Gastrocnemius medialis (tissue), 4 donors: ENCODE measurements around the gene NOS1AP.
"Not testable (repeated sequence)": the region's sequence is repeated elsewhere in the genome, so short reads cannot be mapped to it uniquely, and the experiment has no call there.

ENCODE experiments used
- CTCF ChIP-seq, 5 experiments: fragments of 450-650 bp in 3 of 5; fragments of 200-600 bp in 2 of 5; sonication (generic) in 2 of 5; IDR thresholded peaks in 4 of 5; conservative IDR thresholded peaks in 1 of 5; 1 replicate in 4 of 5; 2 replicates in 1 of 5; pipeline ENCODE4 v1.5.1; 2016 to 2019; ENCODE audit warnings: antibody characterized with exemption in 5 of 5, mild to moderate bottlenecking in 3 of 5, moderate library complexity in 3 of 5
- POLR2A ChIP-seq, 2 donors: fragments of 450-650 bp; IDR thresholded peaks; one replicate each; pipeline ENCODE4 v1.6.1; 2017; ENCODE audit warnings: antibody characterized with exemption in 2 of 2, mild to moderate bottlenecking in 2 of 2, moderate library complexity in 2 of 2

GRCh38 chr1:162053949-162054348, 15.5 kb upstream of the NOS1AP start:
- TF ChIP-seq POLR2A (IDR thresholded peaks at IDR 0.05); CTCF (IDR thresholded peaks at IDR 0.05 in 4 of 5, conservative IDR thresholded peaks at IDR 0.05 in 1 of 5): not testable (repeated sequence)
